Activated B cell treated with CpG ODN at 0.5 μM for 24 hours (primary cell): ENCODE data around the gene MGAT5. TPM values are rescaled to one million over a fixed set of nuclear protein-coding genes. Genes with fewer than 3 reads are reported as not detected.

ENCODE experiments used
- ATAC-seq: fragments of 200-7000 bp; cut with Tn5 transposase; one replicate; pipeline ENCODE4 v1.10.0; 2021; ENCODE audit warnings: low read depth, mild to moderate bottlenecking, moderate library complexity
- CTCF ChIA-PET: fragments of 350-600 bp; sonication (Branson Sonifier 250); formaldehyde crosslinking; loops from one replicate; lab custom pipeline; 2021; ENCODE audit warnings: antibody characterized with exemption; lab: Charles Lee
- POLR2A ChIA-PET: fragments of 350-600 bp; sonication (Branson Sonifier 250); formaldehyde crosslinking; loops from one replicate; lab custom pipeline; 2021; ENCODE audit warnings: antibody characterized with exemption; lab: Charles Lee
- DNase-seq: peaks from one replicate; pipeline ENCODE4 v3.0.0; 2022
- H3K27ac Mint-ChIP-seq: one replicate; pipeline ENCODE4 v1.8.0; 2020; ENCODE audit warnings: mixed read lengths
- H3K27me3 Mint-ChIP-seq: one replicate; pipeline ENCODE4 v1.8.0; 2021; ENCODE audit warnings: mixed read lengths
- H3K36me3 Mint-ChIP-seq: one replicate; pipeline ENCODE4 v1.8.0; 2021; ENCODE audit warnings: low read depth, mixed read lengths
- H3K4me1 Mint-ChIP-seq: one replicate; pipeline ENCODE4 v1.8.0; 2021; ENCODE audit warnings: mixed read lengths
- H3K4me3 Mint-ChIP-seq: one replicate; pipeline ENCODE4 v1.8.0; 2020; ENCODE audit warnings: mild to moderate bottlenecking, mixed read lengths
- H3K9me3 Mint-ChIP-seq: one replicate; pipeline ENCODE4 v1.8.0; 2020; ENCODE audit warnings: mixed read lengths
- intact Hi-C: fragments of 100-400 bp; cut with micrococcal nuclease; formaldehyde crosslinking; loops from one replicate; pipeline ENCODE4 v1.15.1; 2024
- total RNA-seq: library from RNA; stranded (reverse); gene quantifications from 2 replicates; pipeline ENCODE4 v1.2.3, GENCODE V29; 2022
- TF ChIP-seq, protein P1 (sequence below): fragments of 200-600 bp; IDR thresholded peaks from one replicate; pipeline ENCODE4 v1.8.0; 2022; ENCODE audit warnings: antibody characterized with exemption, mild to moderate bottlenecking

MGAT5 gene
- total RNA-seq, 1 donor from 2014 or later, result 66.7 TPM

DNA sequence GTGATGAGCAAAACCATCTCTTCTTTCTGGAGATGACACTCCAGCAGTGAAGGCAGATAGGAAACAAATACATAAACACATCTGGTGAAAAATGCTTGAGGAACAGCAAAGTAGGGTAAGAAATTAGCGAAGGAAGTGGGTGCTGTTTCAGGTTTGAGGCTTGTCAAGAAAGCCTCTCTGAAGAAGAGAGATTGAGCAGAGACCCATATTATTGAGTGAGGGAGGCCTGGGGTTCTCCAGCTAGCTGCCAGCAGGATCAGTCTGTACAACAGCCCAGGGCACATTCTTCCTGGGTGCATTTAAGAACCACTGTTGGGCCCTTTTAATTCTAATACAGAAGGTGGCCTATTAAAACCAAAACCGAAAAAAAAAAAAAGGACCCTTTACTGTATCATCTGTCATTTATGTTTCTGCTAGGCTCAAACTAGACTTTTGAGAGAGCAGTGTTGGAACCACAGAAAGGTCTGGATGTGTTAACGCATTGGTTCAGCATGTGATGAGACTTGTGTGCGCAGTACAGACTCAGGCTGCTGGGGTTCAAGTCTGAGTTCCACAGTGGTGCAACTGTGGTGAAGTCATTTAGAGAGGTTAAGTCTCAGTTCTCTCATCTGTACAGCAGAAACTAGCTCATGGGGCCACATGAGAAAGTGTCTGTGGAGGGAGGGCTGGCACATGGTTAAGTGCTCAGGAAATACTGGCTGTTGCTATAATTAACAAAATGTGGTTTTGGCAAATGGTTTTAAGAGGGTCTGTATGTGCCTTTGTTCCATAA, 28.9 kb downstream of the MGAT5 start:
- peaks cover 73% of the 10 kb centered on the region for H3K4me1 Mint-ChIP-seq
- H3K4me3 Mint-ChIP-seq, result peak overlapping the region; percentile 68
- DNase-seq, result no peak
- TF ChIP-seq, protein P1, sequence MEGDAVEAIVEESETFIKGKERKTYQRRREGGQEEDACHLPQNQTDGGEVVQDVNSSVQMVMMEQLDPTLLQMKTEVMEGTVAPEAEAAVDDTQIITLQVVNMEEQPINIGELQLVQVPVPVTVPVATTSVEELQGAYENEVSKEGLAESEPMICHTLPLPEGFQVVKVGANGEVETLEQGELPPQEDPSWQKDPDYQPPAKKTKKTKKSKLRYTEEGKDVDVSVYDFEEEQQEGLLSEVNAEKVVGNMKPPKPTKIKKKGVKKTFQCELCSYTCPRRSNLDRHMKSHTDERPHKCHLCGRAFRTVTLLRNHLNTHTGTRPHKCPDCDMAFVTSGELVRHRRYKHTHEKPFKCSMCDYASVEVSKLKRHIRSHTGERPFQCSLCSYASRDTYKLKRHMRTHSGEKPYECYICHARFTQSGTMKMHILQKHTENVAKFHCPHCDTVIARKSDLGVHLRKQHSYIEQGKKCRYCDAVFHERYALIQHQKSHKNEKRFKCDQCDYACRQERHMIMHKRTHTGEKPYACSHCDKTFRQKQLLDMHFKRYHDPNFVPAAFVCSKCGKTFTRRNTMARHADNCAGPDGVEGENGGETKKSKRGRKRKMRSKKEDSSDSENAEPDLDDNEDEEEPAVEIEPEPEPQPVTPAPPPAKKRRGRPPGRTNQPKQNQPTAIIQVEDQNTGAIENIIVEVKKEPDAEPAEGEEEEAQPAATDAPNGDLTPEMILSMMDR, result no peak
- ChIA-PET CTCF (interaction anchor here (0.8 to 1.9 kb wide), 7 partner anchors 12 to 165 kb away, joined by 3 to 5 read pairs (median 4); no protein-coding TSS in a partner anchor), POLR2A (interaction anchor here (0.5 to 2.3 kb wide), 13 partner anchors 8 to 358 kb away, joined by 3 to 11 read pairs (median 4); partner anchors contain the start of gene MGAT5)
- intact Hi-C loops, result loop anchor here (1.0 to 2.0 kb wide), 2 partner anchors 8 to 636 kb away; partner anchors contain the start of gene CCNT2
- H3K9me3 Mint-ChIP-seq, result no peaks in the 10 kb centered on the region
- peak overlapping the region; percentile 90 for H3K27ac Mint-ChIP-seq
- peaks cover 22% of the 10 kb centered on the region for H3K36me3 Mint-ChIP-seq
- no peaks in the 10 kb centered on the region for H3K27me3 Mint-ChIP-seq
- peak; percentile 70 for ATAC-seq

DNA sequence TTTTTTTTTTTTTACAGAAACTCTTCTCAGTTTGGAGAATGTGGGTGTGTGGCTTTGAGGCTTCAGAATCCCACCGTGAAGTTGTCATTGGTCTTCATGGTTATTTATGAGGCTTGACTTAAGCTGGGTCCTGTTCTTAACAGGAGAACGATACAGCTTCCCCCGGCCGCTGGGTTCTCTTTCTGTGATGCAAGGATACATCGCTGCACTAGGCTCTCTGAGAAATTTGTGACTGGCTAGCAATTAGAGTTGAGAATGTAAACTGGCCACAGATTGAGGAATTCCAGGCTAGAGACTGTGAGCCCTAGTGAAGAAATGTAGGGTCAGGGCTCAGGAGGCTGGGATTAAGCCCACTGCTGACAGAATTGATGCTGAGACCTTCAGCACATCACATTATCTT, 29.8 kb downstream of the MGAT5 start:
- no peaks in the 10 kb centered on the region for H3K27me3 Mint-ChIP-seq
- no peaks in the 10 kb centered on the region for H3K9me3 Mint-ChIP-seq
- no peak for DNase-seq
- ChIA-PET POLR2A (interaction anchor here (0.6 to 2.3 kb wide), 10 partner anchors 8 to 128 kb away, joined by 3 to 11 read pairs (median 4); partner anchors contain the start of gene MGAT5), CTCF (interaction anchor here (0.6 to 1.9 kb wide), 5 partner anchors 11 to 165 kb away, joined by 3 to 5 read pairs (median 4); no protein-coding TSS in a partner anchor)
- H3K4me1 Mint-ChIP-seq, result peaks cover 64% of the 10 kb centered on the region
- intact Hi-C loops, result loop anchor here (1.0 to 2.0 kb wide), 2 partner anchors 8 to 635 kb away; partner anchors contain the start of gene CCNT2
- no peak for ATAC-seq
- peak overlapping the region; percentile 90 for H3K27ac Mint-ChIP-seq
- TF ChIP-seq, protein P1, result no peak
- peaks cover 14% of the 10 kb centered on the region for H3K36me3 Mint-ChIP-seq
- H3K4me3 Mint-ChIP-seq, result peak overlapping the region; percentile 68

DNA sequence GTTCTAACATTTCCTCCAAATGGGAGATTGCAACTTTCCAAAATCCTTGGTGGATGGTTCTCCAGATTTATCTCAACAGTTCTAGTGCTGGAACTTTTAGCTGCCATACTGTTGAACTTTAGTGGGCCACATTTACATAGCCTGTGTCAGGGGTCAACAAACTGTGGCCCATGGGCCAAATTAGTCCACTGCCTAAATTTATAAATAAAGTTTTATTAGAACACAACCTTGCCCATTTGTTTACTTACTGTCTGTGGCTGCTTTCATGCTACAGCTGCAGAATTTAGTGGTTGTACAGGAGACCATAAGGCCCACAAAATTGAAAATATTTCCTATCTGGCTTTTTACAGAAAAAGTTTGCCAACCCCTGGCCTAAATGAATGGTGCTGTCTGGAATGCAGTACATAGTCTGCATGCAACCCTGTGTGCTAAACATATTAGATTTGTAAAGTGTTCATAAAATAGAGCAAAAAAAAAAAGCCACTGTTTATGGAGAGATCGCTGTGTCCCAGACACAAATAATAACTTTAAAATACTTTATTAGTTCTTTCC, 30.3 kb downstream of the MGAT5 start:
- Mint-ChIP-seq H3K4me3 (no peak overlapping the region), H3K4me1 (peaks cover 59% of the 10 kb centered on the region), H3K27ac (peak overlapping the region; percentile 90), H3K36me3 (peaks cover 8% of the 10 kb centered on the region), H3K9me3 (no peaks in the 10 kb centered on the region), H3K27me3 (no peaks in the 10 kb centered on the region)
- POLR2A ChIA-PET, result interaction anchor here (0.9 to 2.3 kb wide), 5 partner anchors 9 to 52 kb away, joined by 3 to 11 read pairs (median 7); partner anchors contain the start of gene MGAT5
- ATAC-seq (no peak), DNase-seq (no peak)
- TF ChIP-seq, protein P1, result no peak
- CTCF ChIA-PET, result interaction anchor here (0.6 to 1.9 kb wide), 4 partner anchors 38 to 166 kb away, joined by 3 to 5 read pairs (median 4); no protein-coding TSS in a partner anchor
- intact Hi-C loops, result no loop called here

DNA sequence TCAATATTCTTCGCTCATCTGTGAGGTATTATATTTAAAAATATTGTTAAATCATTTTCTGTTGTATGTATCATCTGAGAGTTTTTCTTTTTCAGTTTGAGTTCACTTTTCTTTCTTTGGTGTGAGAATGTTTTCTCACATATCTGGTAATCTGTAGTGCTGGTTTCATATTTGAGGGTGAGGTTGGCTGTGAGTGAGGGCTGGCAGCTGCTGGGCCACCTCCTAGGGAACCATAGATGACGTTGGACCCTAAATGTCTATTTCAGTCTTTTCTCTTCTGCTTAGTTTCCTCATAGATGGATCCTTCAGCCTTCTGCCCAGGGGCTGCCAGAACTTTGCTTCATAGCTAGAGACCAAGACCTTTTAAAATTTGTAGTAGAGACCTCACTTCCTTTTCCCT, 33.5 kb downstream of the MGAT5 start:
- ATAC-seq (peak; percentile 30), DNase-seq (no peak)
- CTCF ChIA-PET, result interaction anchor here (1.5 kb wide), 1 partner anchor 168 kb away, joined by 3 read pairs; no protein-coding TSS in a partner anchor
- TF ChIP-seq, protein P1, result no peak
- Mint-ChIP-seq H3K27me3 (no peaks in the 10 kb centered on the region), H3K27ac (no peak overlapping the region), H3K4me1 (peaks cover 28% of the 10 kb centered on the region), H3K4me3 (peak overlapping the region; percentile 61), H3K9me3 (no peaks in the 10 kb centered on the region), H3K36me3 (peaks cover 8% of the 10 kb centered on the region)
- intact Hi-C loops, result loop anchor here (1.0 kb wide), 1 partner anchor 8 kb away; no protein-coding TSS in a partner anchor
- POLR2A ChIA-PET, result interaction anchor here (0.9 to 1.1 kb wide), 3 partner anchors 14 to 37 kb away, joined by 3 to 5 read pairs (median 3); no protein-coding TSS in a partner anchor
